GM18868 (cell line): ENCODE measurements around the gene GUCY2D.
"Not testable (repeated sequence)": the region's sequence is repeated elsewhere in the genome, so short reads cannot be mapped to it uniquely, and the experiment has no call there.

Source experiments
- ATAC-seq: cut with Tn5 transposase; IDR thresholded peaks from one replicate; pipeline ENCODE4 v1.9.1; 2021; ENCODE audit warnings: mild to moderate bottlenecking, moderate library complexity; ENCODE audit not compliant: unreplicated experiment

The GUCY2D gene

GRCh38 chr17:8001976-8002720, at the start of gene GUCY2D:
GUCY2D (plus strand) TSS chr17:8002615; CDS start chr17:8003048, 433 bp downstream.
- no peak for ATAC-seq

DNA sequence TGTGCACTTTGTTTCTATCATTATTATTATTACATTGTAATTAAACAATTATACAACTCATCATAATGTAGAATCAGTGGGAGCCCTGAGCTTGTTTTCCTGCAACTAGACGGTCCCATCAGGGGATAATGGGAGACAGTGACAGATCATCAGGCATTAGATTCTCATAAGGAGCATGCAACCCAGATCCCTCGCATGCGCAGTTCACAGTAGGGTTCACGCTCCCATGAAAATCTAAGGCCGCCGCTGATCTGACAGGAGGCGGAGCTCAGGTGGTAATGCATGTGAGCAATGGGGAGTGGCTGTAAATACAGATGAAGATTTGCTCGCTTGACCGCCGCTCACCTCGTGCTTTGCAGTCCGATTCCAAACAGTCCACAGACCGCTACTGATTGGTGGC, 49.1 kb upstream of the GUCY2D start:
- not testable (repeated sequence) for ATAC-seq

DNA sequence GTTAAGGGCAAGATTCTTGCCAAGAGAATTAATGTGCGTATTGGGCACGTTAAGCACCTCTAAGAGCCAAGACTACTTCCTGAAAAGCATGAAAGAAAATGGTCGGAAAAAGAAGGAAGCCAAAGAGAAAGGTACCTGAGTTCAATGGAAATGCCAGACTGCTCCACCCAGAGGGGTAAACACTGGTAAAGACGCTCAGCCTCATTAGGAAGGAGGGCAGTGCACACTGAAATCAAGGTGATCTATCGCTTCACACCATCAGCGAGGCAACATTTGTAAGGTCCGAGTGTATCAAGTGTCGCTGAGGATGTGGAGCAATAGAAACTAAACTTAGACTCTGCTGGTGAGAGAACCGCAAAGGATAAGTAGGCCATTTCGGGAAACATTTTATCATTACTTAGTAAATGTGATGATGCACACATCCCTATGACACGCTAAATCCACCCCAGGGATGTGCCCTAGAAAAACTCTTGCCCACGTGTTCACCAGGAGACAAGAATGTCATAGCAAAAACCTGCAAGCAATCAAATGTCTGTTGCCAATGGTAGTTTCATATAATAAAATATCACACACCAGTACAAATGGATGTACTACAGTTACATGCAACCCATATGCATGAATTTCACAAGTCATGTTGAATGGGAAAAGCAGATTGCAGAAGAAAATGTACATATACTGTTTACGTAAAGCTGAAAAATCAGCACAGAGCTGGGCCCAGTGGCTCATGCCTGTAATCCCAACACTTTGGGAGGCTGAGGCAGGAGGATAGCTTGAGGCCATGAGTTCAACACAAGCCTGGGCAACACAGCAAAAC, 46.8 kb upstream of the GUCY2D start:
- ATAC-seq, result no peak

DNA sequence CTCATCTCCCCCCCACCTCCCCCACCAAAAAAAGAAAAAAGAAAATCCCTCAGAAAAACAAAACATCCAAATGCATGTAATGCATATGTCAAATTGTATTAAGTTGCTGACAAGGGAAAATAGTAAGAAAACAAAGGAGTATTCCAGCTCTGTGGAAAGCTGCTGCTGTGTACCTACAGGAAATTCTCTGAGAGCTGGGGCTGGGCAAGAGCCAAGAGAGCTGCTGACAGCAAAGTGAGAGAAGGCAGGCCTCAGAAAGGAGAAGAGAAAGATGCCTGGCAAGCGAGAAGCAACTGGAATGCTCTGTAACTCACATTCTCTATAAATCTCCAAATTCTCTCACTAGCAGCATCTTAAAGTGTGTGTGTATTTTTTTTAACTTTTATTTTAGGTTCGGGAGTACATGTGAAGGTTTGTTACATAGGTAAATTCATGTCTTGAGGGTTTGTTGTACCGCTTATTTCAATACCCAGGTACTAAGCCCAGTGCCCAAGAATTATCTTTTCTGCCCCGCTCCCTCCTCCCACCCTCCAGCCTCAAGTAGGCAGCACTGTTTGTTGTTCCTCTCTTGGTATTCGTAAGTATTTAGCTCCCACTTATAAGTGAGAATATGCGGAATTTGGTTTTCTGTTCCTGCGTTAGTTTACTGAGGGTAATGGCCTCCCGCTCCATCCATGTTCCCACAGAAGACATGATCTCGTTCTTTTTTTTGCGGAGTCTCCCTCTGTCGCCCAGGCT, 46.0 kb upstream of the GUCY2D start:
- ATAC-seq, result no peak

GRCh38 chr17:7959503-7960253, 42.7 kb upstream of the GUCY2D start:
- no peak for ATAC-seq

- no peak for ATAC-seq
Observed at GRCh38 chr17:7961421-7961820, 41.0 kb upstream of the GUCY2D start.

DNA sequence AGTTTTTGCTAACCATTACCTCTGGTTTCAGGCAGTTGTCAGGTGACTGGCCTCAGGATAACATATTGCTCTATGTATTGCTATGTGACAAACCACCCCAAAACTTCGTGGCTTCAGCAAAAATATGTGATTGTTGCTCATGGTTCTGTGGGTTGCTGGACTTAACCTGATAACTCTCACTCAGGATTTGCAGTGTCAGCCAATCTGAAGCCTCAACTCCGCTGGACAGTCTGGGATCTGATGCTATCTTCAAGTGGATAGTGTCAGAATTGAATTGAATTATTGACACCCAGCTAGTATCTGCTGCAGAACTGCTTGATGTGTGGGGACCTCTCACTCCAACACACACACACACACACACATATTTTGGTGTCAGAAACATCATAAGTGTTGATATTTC, 34.7 kb upstream of the GUCY2D start:
- no peak for ATAC-seq

DNA sequence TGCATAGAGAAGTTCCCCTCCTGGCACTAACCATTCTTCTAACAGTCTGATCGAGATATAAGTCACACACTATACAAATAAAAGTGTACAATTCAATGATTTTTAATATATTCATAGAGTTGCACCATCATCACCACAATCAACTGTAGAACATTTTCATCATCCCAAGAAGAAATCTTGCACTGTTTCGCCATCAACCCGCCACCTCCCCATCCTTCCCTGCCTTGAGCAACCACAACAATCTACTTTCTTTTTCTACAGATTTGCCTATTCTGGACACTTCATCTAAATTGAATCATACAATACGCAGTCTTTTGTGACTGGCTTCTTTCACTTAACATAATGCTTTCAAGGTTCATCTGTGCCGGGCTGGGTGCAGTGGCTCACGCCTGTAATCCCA, 33.0 kb upstream of the GUCY2D start:
- ATAC-seq, result no peak

- ATAC-seq, result no peak
Observed at GRCh38 chr17:7971651-7972050, 30.8 kb upstream of the GUCY2D start.

- ATAC-seq, result no peak
Observed at GRCh38 chr17:7972131-7972785, 30.2 kb upstream of the GUCY2D start.

DNA sequence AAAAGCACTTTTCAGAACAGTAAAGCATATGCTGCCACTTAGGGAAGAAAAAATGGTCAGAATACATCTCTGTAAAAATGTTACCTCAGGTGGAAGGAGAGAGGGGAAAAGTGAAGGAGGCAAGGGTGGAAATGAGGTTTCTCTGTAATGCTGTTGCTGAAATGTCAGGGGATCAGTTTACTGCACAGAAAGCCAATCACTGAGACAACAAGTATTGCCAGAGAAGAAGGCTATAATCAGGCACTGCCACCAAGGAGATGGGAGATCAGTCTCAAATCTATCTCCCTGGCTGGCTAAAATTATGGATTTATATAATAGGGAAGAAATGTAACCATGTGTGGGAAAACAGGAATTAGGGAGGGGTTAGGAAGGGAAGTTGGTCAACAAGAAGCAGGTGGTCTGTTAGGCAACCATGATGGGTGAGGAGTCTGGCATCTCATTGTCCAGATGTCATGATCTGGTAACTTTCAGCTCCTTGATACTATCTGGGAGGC, 27.7 kb upstream of the GUCY2D start:
- ATAC-seq, result no peak

- ATAC-seq, result no peak
Observed at GRCh38 chr17:7977039-7977438, 25.4 kb upstream of the GUCY2D start.

- no peak for ATAC-seq
Observed at GRCh38 chr17:7977805-7978204, 24.6 kb upstream of the GUCY2D start.

DNA sequence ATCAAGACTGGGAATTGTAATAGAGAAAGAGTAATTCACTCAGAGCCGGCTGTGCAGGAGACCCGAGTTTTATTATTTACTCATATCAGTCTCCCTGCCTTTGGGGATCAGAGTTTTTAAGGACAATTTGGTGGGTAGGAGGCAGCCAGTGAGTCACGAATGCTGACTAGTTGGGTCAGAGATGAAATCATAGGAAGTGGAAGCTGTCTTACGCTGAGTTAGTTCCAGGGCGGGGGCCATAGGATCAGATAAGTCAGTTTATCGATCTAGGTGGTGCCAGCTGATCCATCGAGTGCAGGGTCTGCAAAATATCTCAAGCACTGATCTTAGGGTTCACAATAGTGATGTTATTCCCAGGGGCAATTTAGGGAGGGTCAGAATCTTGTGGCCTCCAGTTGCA, 20.2 kb upstream of the GUCY2D start:
- ATAC-seq, result no peak

- ATAC-seq, result no peak
Observed at GRCh38 chr17:7982666-7983065, 19.7 kb upstream of the GUCY2D start.

GRCh38 chr17:7984904-7985303, 17.5 kb upstream of the GUCY2D start:
- ATAC-seq, result no peak

- ATAC-seq, result no peak
Observed at GRCh38 chr17:7987112-7987893, 15.1 kb upstream of the GUCY2D start.

DNA sequence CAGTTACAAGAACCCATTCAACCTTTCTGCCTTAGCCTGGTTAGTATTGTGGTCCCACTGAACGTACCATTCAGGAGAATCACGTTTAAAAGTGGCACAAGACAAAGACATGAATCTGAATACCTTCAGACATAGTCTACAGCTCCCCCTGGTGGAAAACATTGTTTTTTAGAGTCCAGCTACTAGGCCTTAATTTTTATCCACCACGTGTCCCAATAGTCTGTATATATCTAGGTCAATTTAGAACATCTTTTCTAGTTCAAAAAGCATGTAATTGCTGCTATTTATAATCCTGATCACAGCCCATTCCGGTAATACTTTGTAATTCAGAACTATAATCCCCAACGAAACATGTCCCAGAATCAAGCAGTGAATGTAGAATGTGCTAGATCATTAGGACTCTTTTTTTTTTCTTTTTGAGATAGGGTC, 13.7 kb upstream of the GUCY2D start:
- ATAC-seq, result no peak
